ENCODE results near the gene FH. TPM values are rescaled to one million over a fixed set of nuclear protein-coding genes. Genes with fewer than 3 reads are reported as not detected.

Gene FH
- total RNA-seq, 1 donor from 2014 or later: 42.1 TPM

- H3K9me3 ChIP-seq: no peaks in the 10 kb centered on the region
- ATAC-seq: no peak
- TF ChIP-seq, protein P1, sequence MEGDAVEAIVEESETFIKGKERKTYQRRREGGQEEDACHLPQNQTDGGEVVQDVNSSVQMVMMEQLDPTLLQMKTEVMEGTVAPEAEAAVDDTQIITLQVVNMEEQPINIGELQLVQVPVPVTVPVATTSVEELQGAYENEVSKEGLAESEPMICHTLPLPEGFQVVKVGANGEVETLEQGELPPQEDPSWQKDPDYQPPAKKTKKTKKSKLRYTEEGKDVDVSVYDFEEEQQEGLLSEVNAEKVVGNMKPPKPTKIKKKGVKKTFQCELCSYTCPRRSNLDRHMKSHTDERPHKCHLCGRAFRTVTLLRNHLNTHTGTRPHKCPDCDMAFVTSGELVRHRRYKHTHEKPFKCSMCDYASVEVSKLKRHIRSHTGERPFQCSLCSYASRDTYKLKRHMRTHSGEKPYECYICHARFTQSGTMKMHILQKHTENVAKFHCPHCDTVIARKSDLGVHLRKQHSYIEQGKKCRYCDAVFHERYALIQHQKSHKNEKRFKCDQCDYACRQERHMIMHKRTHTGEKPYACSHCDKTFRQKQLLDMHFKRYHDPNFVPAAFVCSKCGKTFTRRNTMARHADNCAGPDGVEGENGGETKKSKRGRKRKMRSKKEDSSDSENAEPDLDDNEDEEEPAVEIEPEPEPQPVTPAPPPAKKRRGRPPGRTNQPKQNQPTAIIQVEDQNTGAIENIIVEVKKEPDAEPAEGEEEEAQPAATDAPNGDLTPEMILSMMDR (IDR thresholded peaks at IDR 0.05): no peak
- peaks cover 17% of the 10 kb centered on the region for H3K4me1 ChIP-seq
- H3K36me3 ChIP-seq: peaks cover 13% of the 10 kb centered on the region
- peak overlapping the region; percentile 86 for H3K4me3 ChIP-seq
- no peak overlapping the region for H3K27ac ChIP-seq
- DNase-seq: no peak
- intact Hi-C loops (cut with DNase I): no loop called here
- peaks cover 15% of the 10 kb centered on the region for H3K27me3 ChIP-seq (ENCODE audit: low read depth)
These were observed 518 bp upstream of the FH start for GRCh38 chr1:241520080-241520465.

GRCh38 chr1:241518476-241519307, 863 bp downstream of the FH start:
- Histone ChIP-seq H3K9me3 (no peaks in the 10 kb centered on the region), H3K27me3 (ENCODE audit: low read depth) (peaks cover 15% of the 10 kb centered on the region), H3K4me1 (peaks cover 17% of the 10 kb centered on the region), H3K4me3 (peak overlapping the region; percentile 86), H3K27ac (peak overlapping the region; percentile 87), H3K36me3 (peaks cover 19% of the 10 kb centered on the region)
- peak; percentile 60 for DNase-seq
- ATAC-seq: peak; percentile 75 to 76
- intact Hi-C loops (cut with DNase I): no loop called here
- TF ChIP-seq, protein P1 (IDR thresholded peaks at IDR 0.05): no peak

GRCh38 chr1:241513378-241513777, 6.2 kb downstream of the FH start:
- TF ChIP-seq, protein P1 (IDR thresholded peaks at IDR 0.05): no peak
- Histone ChIP-seq H3K9me3 (no peaks in the 10 kb centered on the region), H3K27me3 (ENCODE audit: low read depth) (no peaks in the 10 kb centered on the region), H3K4me3 (no peak overlapping the region), H3K36me3 (peaks cover 66% of the 10 kb centered on the region), H3K4me1 (peaks cover 8% of the 10 kb centered on the region), H3K27ac (no peak overlapping the region)
- intact Hi-C loops (cut with DNase I): no loop called here
- DNase-seq (no peak), ATAC-seq (no peak)

DNA sequence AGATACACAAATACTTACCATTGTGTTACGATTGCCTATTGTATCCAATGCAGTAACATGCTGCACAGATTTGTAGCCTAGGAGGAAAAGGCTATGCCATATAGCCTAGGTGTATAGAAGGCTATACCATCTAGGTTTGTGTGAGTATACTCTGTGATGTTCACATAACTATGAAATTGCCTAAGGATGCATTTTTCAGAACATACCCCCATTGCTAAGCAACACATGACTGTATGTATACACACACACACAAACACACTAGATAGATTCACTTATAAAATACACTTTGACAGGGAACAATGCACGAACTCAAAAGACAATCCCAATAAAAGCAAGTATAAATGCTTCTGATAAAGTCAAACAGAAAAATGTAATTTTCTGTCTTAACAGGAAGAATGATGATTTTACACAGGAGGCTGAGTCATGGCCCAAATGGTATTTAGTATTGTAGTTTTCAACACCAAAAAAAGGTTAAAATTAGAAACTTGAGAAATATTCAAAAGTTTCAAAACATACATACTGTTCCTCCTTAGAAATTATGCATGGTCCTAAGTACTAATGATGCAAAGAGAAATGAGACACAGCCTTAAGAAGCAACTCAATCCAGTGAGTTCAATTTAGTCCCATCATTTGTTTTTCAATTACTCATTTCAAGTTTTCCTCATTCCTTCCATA, 12.2 kb downstream of the FH start:
- H3K4me1 ChIP-seq: no peaks in the 10 kb centered on the region
- peaks cover 95% of the 10 kb centered on the region for H3K36me3 ChIP-seq
- H3K4me3 ChIP-seq: no peak overlapping the region
- TF ChIP-seq, protein P1 (IDR thresholded peaks at IDR 0.05): no peak
- no peak for ATAC-seq
- no peak overlapping the region for H3K27ac ChIP-seq
- intact Hi-C loops (cut with DNase I): no loop called here
- no peaks in the 10 kb centered on the region for H3K9me3 ChIP-seq
- no peak for DNase-seq
- no peaks in the 10 kb centered on the region for H3K27me3 ChIP-seq (ENCODE audit: low read depth)

DNA sequence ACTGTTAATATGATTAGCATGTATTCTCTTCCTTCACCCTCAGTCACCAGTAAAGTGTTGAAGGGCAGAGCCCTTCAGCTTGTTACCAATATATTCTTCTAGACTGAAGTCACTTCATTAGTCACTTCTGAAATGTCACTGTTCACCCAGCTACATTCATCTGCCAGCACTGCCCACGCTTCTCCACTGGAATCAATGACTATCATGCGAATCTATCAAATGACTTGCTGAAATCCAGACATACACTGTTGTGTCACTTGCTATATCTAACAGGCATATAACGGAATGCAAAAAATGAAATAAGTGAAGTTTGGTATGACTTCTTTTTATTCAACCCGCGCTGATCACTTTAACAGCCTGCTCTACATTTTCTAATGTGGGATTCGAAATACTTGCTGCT, 16.1 kb downstream of the FH start:
- DNase-seq (no peak), ATAC-seq (no peak)
- no peak overlapping the region for H3K4me3 ChIP-seq
- peaks cover 95% of the 10 kb centered on the region for H3K36me3 ChIP-seq
- H3K27ac ChIP-seq: no peak overlapping the region
- intact Hi-C loops (cut with DNase I): no loop called here
- no peaks in the 10 kb centered on the region for H3K27me3 ChIP-seq (ENCODE audit: low read depth)
- H3K4me1 ChIP-seq: no peaks in the 10 kb centered on the region
- TF ChIP-seq, protein P1 (IDR thresholded peaks at IDR 0.05): no peak
- H3K9me3 ChIP-seq: no peaks in the 10 kb centered on the region

All from lower lobe of right lung (tissue), 2 donors.